DMS 273 treated with DMSO at 0.1 percent for 48 hours (cell line): ENCODE data around the gene ELOVL1.

Source experiments
- DNase-seq: peaks from one replicate; lab custom pipeline; 2025; lab: John Stamatoyannopoulos, UW

Gene ELOVL1

GRCh38 chr1:43327549-43328292 lies 40.1 kb downstream of the ELOVL1 start:
- DNase-seq = no peak

- no peak for DNase-seq
These were observed 42.4 kb downstream of the ELOVL1 start for GRCh38 chr1:43325381-43325780.

- no peak for DNase-seq
These were observed 43.0 kb downstream of the ELOVL1 start for GRCh38 chr1:43324810-43325209.

- no peak for DNase-seq
These were observed 45.3 kb downstream of the ELOVL1 start for GRCh38 chr1:43322506-43322905.

GRCh38 chr1:43321331-43321891 lies 46.4 kb downstream of the ELOVL1 start:
- no peak for DNase-seq

GRCh38 chr1:43319766-43320165 lies 48.0 kb downstream of the ELOVL1 start:
- DNase-seq = no peak

GRCh38 chr1:43319288-43319687 lies 48.5 kb downstream of the ELOVL1 start:
- DNase-seq = no peak

- no peak for DNase-seq
These were observed 49.0 kb downstream of the ELOVL1 start for GRCh38 chr1:43318831-43319230.

- no peak for DNase-seq
These were observed 49.9 kb downstream of the ELOVL1 start for GRCh38 chr1:43317817-43318471.

GRCh38 chr1:43316738-43317520 lies 50.9 kb downstream of the ELOVL1 start:
- no peak for DNase-seq

GRCh38 chr1:43315963-43316737 lies 51.7 kb downstream of the ELOVL1 start:
- no peak for DNase-seq

GRCh38 chr1:43315481-43315880 lies 52.3 kb downstream of the ELOVL1 start:
- DNase-seq = no peak

GRCh38 chr1:43314233-43314632 lies 53.6 kb downstream of the ELOVL1 start:
- no peak for DNase-seq

GRCh38 chr1:43313771-43314170 lies 54.0 kb downstream of the ELOVL1 start:
- no peak for DNase-seq
